Right atrium auricular region (tissue), 2 donors: ENCODE measurements around the gene PTPN1. TPM values are rescaled to one million over a fixed set of nuclear protein-coding genes. Genes with fewer than 3 reads are reported as not detected.
"Not testable (repeated sequence)": the region's sequence is repeated elsewhere in the genome, so short reads cannot be mapped to it uniquely, and the experiment has no call there.

Experiments
- DNase-seq: peaks from one replicate; pipeline ENCODE4 v3.0.0-alpha.2; 2019; ENCODE audit warnings: low spot score
- H3K27ac ChIP-seq, 2 donors: fragments of 200-600 bp; sonication (generic); 1 replicate in 1 of 2; 2 replicates in 1 of 2; pipeline ENCODE4 v1.5.1; 2016 to 2019
- H3K27me3 ChIP-seq, 2 donors: fragments of 200-600 bp; sonication (generic); one replicate each; pipeline versions ENCODE4 v1.5.1 to v1.6.0; 2017 to 2019
- H3K36me3 ChIP-seq: fragments of 200-600 bp; sonication (generic); one replicate; pipeline ENCODE4 v1.5.1; 2016
- H3K4me1 ChIP-seq, 2 donors: fragments of 200-600 bp; sonication (generic); one replicate each; pipeline versions ENCODE4 v1.5.1 to v1.6.0; 2017 to 2019
- H3K4me3 ChIP-seq, 2 donors: fragments of 200-600 bp; sonication (generic); 1 replicate in 1 of 2; 2 replicates in 1 of 2; pipeline ENCODE4 v1.5.1; 2017 to 2019; ENCODE audit warnings: mild to moderate bottlenecking in 1 of 2, moderate library complexity in 1 of 2
- H3K9me3 ChIP-seq, 2 donors: fragments of 200-600 bp; sonication (generic); one replicate each; pipeline ENCODE4 v1.5.1; 2019
- CTCF ChIP-seq, 2 donors: fragments of 200-600 bp; sonication (generic); IDR thresholded peaks; one replicate each; pipeline ENCODE4 v1.5.1; 2019; ENCODE audit warnings: antibody characterized with exemption in 2 of 2
- total RNA-seq, 2 donors: library from RNA; depleted of rRNA; stranded (reverse); fragments of >200 nt; gene quantifications; one replicate each; pipeline ENCODE4 v1.1.0, GENCODE V29; 2016

Gene PTPN1
- total RNA-seq, 2 donors from 2014 or later = 28.1 to 38.7 TPM

- TF ChIP-seq CTCF (IDR thresholded peaks at IDR 0.05) = no peak
- Histone ChIP-seq H3K36me3 (no peaks in the 10 kb centered on the region), H3K27me3 (no peaks in the 10 kb centered on the region), H3K9me3 (no peaks in the 10 kb centered on the region), H3K27ac (no peak overlapping the region), H3K4me3 (no peak overlapping the region), H3K4me1 (peaks cover 0 to 8% of the 10 kb centered on the region in 2 donors)
- DNase-seq = no peak
Observed at GRCh38 chr20:50534567-50534966, 24.4 kb downstream of the PTPN1 start.

GRCh38 chr20:50535162-50535561, 25.0 kb downstream of the PTPN1 start:
- no peak for TF ChIP-seq CTCF (IDR thresholded peaks at IDR 0.05)
- Histone ChIP-seq H3K4me3 (no peak overlapping the region), H3K27ac (no peak overlapping the region), H3K27me3 (no peaks in the 10 kb centered on the region), H3K36me3 (no peaks in the 10 kb centered on the region), H3K9me3 (no peaks in the 10 kb centered on the region), H3K4me1 (peaks cover 0 to 5% of the 10 kb centered on the region in 2 donors)
- DNase-seq = no peak

- H3K4me1 ChIP-seq = peaks cover 0 to 17% of the 10 kb centered on the region in 2 donors
- H3K4me3 ChIP-seq = no peak overlapping the region
- H3K9me3 ChIP-seq = no peaks in the 10 kb centered on the region
- DNase-seq = no peak
- H3K27ac ChIP-seq = no peak overlapping the region
- H3K27me3 ChIP-seq = no peaks in the 10 kb centered on the region
- TF ChIP-seq CTCF (IDR thresholded peaks at IDR 0.05) = no peak
- H3K36me3 ChIP-seq = no peaks in the 10 kb centered on the region
Observed at GRCh38 chr20:50536333-50536732, 26.1 kb downstream of the PTPN1 start.

- Histone ChIP-seq H3K27ac (no peak overlapping the region), H3K9me3 (no peaks in the 10 kb centered on the region), H3K4me3 (no peak overlapping the region), H3K4me1 (peaks cover 0 to 23% of the 10 kb centered on the region in 2 donors), H3K27me3 (no peaks in the 10 kb centered on the region), H3K36me3 (no peaks in the 10 kb centered on the region)
- TF ChIP-seq CTCF (IDR thresholded peaks at IDR 0.05) = no peak
- DNase-seq = no peak
Observed at GRCh38 chr20:50537546-50538201, 27.5 kb downstream of the PTPN1 start.

- no peaks in the 10 kb centered on the region for H3K27me3 ChIP-seq
- H3K4me1 ChIP-seq = peaks cover 0 to 29% of the 10 kb centered on the region in 2 donors
- H3K36me3 ChIP-seq = no peaks in the 10 kb centered on the region
- no peak for DNase-seq
- no peak overlapping the region for H3K27ac ChIP-seq
- H3K4me3 ChIP-seq = no peak overlapping the region
- no peaks in the 10 kb centered on the region for H3K9me3 ChIP-seq
- no peak for TF ChIP-seq CTCF (IDR thresholded peaks at IDR 0.05)
Observed at GRCh38 chr20:50538276-50538675, 28.1 kb downstream of the PTPN1 start.

- H3K27ac ChIP-seq, H3K36me3 ChIP-seq, H3K4me3 ChIP-seq, H3K27me3 ChIP-seq, DNase-seq, H3K9me3 ChIP-seq: not testable (repeated sequence)
- H3K4me1 ChIP-seq = peaks cover 0 to 35% of the 10 kb centered on the region in 2 donors
Observed at GRCh38 chr20:50539798-50540197, 29.6 kb downstream of the PTPN1 start.
